GM12873 (cell line): Measurements from ENCODE around the gene PKMYT1.

Experiments used
- CTCF ChIP-seq: IDR thresholded peaks from 2 replicates; pipeline ENCODE4 v1.5.1; 2012; ENCODE audit warnings: low read depth, mild to moderate bottlenecking, moderate library complexity, low read length, control low read depth; ENCODE audit not compliant: insufficient read depth; ENCODE audit errors: missing control alignments

PKMYT1 gene

DNA sequence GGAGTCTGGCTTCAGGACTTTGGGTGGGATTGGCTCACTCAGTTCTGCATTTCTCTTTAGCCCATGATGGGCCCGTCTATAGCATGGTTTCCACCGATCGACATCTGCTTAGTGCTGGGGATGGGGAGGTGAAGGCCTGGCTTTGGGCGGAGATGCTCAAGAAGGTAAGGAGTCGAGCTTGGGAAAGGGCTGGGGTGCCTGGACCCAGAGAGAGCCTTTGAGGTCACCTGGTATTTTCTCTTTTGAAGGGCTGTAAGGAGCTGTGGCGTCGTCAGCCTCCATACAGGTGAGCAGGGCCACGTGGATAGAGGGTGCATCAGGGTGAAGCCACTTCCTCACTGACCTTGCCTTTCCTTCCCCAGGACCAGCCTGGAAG, 45.7 kb upstream of the PKMYT1 start:
- no peak for TF ChIP-seq CTCF

DNA sequence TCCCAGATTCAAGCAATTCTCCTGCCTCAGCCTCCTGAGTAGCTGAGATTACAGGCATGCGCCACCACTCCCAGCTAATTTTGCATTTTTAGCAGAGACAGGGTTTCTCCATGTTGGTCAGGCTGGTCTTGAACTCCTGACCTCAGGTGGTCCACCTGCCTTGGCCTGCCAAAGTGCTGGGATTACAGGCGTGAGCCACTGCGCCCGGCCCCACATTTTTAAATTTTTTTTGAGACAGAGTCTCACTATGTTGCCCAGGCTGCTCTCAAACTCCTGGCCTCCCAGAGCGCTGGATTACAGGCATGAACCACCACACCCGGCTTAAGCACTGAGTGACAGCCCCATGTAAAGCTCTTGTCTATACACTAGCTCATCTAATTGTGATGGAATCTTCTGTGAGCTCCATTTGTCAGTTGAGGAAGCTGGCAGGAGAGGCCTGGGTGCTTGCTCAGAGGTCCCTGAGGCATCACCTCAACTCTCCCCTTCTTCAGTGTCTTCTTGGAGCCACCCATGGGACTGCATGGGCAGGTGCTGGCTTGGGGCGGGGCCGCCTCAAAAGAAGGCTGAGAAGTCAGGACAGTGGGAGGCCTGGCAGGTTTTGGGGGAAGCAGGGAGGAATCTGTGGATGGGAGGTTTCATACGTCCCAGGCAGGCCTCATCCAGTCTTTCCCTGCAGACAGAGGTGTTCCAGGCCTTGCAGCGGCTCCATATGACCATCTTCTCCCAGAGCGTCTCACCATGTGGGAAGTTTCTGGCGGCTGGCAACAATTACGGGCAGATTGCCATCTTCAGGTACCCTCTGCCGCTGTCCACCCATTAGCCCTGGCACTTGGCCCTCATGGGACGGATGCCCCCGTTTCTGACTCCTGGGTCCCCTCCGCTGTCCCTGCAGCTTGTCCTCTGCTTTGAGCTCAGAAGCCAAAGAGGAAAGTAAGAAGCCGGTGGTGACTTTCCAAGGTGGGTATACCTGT, 45.1 kb upstream of the PKMYT1 start:
- TF ChIP-seq CTCF, result no peak

DNA sequence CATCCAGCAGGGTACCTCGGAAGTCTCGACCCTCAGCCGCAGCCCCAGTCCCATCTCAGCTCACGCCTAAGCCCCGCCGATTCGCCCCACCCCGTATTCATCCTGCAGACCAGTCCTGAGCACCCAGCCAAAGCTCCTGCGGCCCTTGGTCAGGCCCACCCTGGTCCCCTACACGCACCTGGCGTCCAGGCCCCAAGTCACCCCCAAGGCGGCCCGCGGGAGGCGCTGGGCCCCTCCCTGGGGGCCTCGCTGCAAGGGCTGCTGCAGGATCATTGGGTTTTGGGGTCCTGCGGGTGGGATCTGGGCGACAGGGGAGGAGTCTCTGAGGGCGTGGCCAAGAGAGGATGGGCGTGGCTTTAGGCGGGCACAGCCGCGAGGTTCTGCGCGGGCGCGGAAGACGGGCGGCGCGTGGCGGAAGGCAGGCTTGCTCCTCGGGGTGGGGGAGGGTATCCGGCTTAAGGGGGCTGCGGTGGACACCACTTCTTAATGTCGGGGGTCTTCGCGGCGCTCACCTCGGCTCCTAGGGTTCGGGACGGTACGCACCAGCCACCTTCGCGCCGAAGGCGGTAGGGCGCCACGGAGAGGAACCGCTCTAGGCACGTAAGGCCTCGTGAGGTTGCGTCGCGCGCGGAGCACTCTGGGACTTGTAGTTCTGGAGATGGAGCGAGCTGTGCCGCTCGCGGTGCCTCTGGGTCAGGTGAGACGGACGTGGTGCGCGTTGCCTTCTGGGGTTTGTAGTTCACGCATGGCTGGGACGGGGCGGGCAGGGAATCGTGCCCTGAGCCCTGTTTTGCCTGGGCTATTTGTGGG, 43.6 kb upstream of the PKMYT1 start, which contains the start of the genes HCFC1R1 and THOC6:
Gene HCFC1R1, minus strand, starts transcription at position 274 of the 810 bp plus-strand sequence. Its CDS starts 1 bp downstream, at position 273.
Gene THOC6, plus strand, starts transcription at position 367 of the 810 bp plus-strand sequence. Its CDS starts 292 bp downstream, at position 659.
- no peak for TF ChIP-seq CTCF

- TF ChIP-seq CTCF, result no peak
These were observed 43.1 kb upstream of the PKMYT1 start for GRCh38 chr16:3023415-3023668.

DNA sequence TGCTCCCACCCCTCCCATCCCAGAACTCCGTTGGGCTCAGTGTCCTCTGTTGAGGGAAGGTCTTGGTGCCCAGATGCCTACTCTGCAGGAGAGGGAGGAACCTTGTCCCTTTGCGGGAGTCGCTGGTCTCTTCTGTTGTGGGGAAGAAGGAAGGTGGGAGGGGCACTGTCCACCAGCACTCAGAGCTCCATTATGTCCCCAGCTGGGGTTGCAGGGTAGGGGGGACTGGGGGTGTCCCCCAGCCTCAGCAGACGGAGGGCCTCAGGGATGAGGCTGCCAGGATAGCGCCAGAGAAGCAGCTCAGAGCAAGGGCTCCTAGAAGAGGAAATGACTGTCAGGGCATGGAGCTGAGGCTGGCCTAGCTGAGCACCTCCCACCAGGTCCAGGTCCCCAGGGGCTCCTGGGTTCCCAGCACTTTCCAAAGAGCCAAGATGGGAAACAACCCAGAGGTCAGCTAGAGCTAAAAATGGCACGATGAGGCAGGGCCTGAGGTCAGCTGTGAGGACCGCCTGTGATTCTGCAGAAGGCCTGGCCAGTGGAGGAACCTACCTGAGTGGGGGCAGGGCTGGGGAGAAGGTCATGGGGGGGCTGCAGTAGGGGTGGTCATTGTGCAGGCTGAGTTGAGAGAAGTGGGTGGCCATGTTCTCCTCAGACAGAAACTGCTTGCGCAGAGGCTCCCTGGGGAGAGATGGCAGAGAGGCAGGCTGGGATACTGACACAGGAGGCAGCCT, 42.6 kb upstream of the PKMYT1 start:
- no peak for TF ChIP-seq CTCF

GRCh38 chr16:3022208-3022683, 42.0 kb upstream of the PKMYT1 start:
- TF ChIP-seq CTCF, result no peak
